H1 (cell line): ENCODE results near the gene WNK2. TPM values are rescaled to one million over a fixed set of nuclear protein-coding genes. Genes with fewer than 3 reads are reported as not detected.

Experiments
- CTBP2 ChIP-seq: IDR thresholded peaks from 2 replicates; pipeline ENCODE4 v1.7.0; 2011; ENCODE audit warnings: borderline replicate concordance, mild to moderate bottlenecking, moderate library complexity, mixed read lengths, low read length; ENCODE audit not compliant: insufficient read depth, insufficient read length
- RFX5 ChIP-seq: IDR thresholded peaks from 2 replicates; pipeline ENCODE4 v1.6.1; 2011; ENCODE audit warnings: low read depth, low read length, improper control_type of control experiment, borderline replicate concordance
- polyA plus RNA-seq, 7 experiments: library from polyadenylated mRNA; depleted of rRNA in 3 of 7; stranded (reverse) in 5 of 7; unstranded in 2 of 7; fragments of >200 nt in 5 of 7; fragments of 200-250 nt in 2 of 7; gene quantifications; 1 replicate in 5 of 7; 2 replicates in 1 of 7; 4 replicates in 1 of 7; pipeline versions ENCODE4 v1.2.1 to v1.2.3, GENCODE V29; 2011 to 2013; ENCODE audit warnings: missing spikeins in 2 of 7, mixed read lengths in 2 of 7
- total RNA-seq: library from RNA; stranded (reverse); fragmentation: NEBNext Ultra II Directional; extraction: Animal tissue kit (Norgen Biotek cat#: 25700); gene quantifications from 2 replicates; pipeline ENCODE4 v1.2.1, GENCODE V29; 2021
- TF ChIP-seq, protein P1 (sequence below): fragments of 300-600 bp; sonication (generic); IDR thresholded peaks from 2 replicates; pipeline ENCODE4 v1.7.1; 2012; ENCODE audit warnings: low read length, moderate library complexity, mild to moderate bottlenecking, inconsistent platforms; ENCODE audit not compliant: insufficient replicate concordance
- TF ChIP-seq, protein P2 (sequence below): IDR thresholded peaks from 2 replicates; pipeline ENCODE4 v1.6.1; 2012; ENCODE audit warnings: inconsistent platforms

WNK2 gene
- total and polyA plus RNA-seq, 2 of the 8 experiments (the other 6 are each of a cell fraction or from before 2014, with no cell fraction given): 12.0 to 87.2 TPM

DNA sequence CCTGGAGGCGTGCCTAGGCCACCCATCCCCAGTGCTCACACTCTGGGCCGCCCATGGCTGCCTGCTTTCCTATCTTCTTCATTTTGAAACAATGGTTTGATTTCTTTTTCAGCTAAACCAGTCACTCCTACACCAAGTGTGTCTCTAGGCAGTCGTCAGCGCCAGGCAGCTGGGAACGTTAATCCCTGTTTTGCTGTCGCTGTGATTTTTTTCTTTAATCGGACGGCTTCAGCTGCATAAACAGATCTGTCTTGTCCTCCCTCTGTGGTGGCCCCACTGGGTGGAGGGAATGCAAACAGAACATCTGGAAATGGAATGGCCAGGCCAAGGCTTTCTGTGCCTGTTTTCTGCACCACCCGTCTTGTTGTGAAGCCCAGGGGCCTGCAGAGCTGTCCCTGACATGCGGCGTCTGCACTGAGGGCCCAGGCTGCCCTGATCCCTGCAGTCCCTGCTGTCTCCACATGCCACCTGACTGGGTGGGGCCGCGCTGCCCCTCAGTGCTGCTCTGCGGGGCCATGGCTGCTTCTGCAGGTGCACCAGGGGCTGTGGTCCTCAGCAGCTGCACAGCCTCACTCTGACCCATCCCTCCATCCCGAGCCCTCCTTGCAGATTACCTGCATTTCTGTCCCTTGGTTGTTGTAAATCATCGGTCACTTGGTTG is 51.5 kb downstream of the WNK2 start (continued):
- TF ChIP-seq, protein P1, sequence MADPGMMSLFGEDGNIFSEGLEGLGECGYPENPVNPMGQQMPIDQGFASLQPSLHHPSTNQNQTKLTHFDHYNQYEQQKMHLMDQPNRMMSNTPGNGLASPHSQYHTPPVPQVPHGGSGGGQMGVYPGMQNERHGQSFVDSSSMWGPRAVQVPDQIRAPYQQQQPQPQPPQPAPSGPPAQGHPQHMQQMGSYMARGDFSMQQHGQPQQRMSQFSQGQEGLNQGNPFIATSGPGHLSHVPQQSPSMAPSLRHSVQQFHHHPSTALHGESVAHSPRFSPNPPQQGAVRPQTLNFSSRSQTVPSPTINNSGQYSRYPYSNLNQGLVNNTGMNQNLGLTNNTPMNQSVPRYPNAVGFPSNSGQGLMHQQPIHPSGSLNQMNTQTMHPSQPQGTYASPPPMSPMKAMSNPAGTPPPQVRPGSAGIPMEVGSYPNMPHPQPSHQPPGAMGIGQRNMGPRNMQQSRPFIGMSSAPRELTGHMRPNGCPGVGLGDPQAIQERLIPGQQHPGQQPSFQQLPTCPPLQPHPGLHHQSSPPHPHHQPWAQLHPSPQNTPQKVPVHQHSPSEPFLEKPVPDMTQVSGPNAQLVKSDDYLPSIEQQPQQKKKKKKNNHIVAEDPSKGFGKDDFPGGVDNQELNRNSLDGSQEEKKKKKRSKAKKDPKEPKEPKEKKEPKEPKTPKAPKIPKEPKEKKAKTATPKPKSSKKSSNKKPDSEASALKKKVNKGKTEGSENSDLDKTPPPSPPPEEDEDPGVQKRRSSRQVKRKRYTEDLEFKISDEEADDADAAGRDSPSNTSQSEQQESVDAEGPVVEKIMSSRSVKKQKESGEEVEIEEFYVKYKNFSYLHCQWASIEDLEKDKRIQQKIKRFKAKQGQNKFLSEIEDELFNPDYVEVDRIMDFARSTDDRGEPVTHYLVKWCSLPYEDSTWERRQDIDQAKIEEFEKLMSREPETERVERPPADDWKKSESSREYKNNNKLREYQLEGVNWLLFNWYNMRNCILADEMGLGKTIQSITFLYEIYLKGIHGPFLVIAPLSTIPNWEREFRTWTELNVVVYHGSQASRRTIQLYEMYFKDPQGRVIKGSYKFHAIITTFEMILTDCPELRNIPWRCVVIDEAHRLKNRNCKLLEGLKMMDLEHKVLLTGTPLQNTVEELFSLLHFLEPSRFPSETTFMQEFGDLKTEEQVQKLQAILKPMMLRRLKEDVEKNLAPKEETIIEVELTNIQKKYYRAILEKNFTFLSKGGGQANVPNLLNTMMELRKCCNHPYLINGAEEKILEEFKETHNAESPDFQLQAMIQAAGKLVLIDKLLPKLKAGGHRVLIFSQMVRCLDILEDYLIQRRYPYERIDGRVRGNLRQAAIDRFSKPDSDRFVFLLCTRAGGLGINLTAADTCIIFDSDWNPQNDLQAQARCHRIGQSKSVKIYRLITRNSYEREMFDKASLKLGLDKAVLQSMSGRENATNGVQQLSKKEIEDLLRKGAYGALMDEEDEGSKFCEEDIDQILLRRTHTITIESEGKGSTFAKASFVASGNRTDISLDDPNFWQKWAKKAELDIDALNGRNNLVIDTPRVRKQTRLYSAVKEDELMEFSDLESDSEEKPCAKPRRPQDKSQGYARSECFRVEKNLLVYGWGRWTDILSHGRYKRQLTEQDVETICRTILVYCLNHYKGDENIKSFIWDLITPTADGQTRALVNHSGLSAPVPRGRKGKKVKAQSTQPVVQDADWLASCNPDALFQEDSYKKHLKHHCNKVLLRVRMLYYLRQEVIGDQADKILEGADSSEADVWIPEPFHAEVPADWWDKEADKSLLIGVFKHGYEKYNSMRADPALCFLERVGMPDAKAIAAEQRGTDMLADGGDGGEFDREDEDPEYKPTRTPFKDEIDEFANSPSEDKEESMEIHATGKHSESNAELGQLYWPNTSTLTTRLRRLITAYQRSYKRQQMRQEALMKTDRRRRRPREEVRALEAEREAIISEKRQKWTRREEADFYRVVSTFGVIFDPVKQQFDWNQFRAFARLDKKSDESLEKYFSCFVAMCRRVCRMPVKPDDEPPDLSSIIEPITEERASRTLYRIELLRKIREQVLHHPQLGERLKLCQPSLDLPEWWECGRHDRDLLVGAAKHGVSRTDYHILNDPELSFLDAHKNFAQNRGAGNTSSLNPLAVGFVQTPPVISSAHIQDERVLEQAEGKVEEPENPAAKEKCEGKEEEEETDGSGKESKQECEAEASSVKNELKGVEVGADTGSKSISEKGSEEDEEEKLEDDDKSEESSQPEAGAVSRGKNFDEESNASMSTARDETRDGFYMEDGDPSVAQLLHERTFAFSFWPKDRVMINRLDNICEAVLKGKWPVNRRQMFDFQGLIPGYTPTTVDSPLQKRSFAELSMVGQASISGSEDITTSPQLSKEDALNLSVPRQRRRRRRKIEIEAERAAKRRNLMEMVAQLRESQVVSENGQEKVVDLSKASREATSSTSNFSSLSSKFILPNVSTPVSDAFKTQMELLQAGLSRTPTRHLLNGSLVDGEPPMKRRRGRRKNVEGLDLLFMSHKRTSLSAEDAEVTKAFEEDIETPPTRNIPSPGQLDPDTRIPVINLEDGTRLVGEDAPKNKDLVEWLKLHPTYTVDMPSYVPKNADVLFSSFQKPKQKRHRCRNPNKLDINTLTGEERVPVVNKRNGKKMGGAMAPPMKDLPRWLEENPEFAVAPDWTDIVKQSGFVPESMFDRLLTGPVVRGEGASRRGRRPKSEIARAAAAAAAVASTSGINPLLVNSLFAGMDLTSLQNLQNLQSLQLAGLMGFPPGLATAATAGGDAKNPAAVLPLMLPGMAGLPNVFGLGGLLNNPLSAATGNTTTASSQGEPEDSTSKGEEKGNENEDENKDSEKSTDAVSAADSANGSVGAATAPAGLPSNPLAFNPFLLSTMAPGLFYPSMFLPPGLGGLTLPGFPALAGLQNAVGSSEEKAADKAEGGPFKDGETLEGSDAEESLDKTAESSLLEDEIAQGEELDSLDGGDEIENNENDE: no peak
- TF ChIP-seq RFX5 (no peak), CTBP2 (no peak)
- TF ChIP-seq, protein P2, sequence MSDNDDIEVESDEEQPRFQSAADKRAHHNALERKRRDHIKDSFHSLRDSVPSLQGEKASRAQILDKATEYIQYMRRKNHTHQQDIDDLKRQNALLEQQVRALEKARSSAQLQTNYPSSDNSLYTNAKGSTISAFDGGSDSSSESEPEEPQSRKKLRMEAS: no peak
- TF ChIP-seq, all 59 proteins: peak for 0
